NCI-H460 (cell line): Measurements from ENCODE around the gene EVI5L. TPM values are rescaled to one million over a fixed set of nuclear protein-coding genes. Genes with fewer than 3 reads are reported as not detected.
"Not testable (repeated sequence)": the region's sequence is repeated elsewhere in the genome, so short reads cannot be mapped to it uniquely, and the experiment has no call there.

ENCODE experiments used
- DNase-seq: peaks from one replicate; pipeline ENCODE4 v3.0.0-alpha.2; 2016; ENCODE audit warnings: low read depth; ENCODE audit errors: extremely low read depth
- total RNA-seq: library from RNA; depleted of rRNA; stranded (reverse); fragments of >200 nt; shearing (Covaris generic); gene quantifications from 2 replicates; pipeline ENCODE4 v1.2.3, GENCODE V29; 2014

The EVI5L gene
- total RNA-seq, 1 experiment from 2014 or later: 11.2 TPM

DNA sequence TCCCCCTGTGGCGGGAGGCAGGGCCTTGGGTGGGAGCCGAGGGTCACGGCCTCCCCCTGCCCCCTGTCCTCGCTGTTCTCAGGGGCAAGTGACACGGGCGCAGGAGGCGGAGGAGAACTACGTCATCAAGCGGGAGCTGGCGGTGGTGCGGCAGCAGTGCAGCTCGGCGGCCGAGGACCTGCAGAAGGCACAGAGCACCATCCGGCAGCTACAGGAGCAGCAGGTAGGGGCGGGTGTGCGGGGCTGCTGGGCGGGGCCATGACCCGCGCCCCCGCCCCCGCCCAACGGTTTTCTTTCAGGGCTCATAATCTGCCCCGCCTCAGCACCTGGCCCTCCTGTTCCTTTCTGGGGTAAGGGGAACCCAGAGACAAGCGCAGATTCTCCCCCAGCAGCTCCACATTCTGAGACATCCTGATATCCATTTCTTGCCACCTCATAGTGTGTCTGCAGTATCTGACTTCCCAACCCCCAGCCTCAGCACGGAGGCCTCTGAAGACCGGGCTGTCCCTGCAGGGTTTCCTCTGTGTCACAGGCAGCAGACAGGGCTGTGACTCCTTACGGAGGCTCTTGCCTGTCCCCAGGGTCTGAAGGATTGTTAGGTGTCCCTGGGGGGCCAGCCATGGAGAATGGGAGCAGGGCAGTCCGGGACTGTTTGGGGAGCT, 28.2 kb downstream of the EVI5L start:
- no peak for DNase-seq

DNA sequence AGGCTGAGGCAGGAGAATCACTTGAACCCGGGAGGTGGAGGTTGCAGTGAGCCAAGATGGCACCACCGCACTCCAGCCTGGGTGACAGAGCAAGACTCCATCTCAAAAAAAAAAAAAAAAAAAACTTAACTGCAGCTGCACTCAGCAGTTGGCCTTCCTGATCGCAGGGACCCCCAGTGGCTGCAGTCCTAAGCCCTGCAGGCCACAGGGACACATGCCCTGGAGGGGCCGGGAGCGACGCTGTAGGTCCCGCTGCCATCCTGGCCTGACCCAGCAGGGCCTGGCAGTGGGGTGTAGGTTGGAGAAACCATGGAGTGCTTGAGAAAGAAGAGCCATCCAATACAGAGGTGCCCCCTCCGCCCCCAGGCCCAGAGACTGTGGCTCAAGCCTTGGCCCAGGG, 29.1 kb downstream of the EVI5L start:
- DNase-seq: not testable (repeated sequence)

DNA sequence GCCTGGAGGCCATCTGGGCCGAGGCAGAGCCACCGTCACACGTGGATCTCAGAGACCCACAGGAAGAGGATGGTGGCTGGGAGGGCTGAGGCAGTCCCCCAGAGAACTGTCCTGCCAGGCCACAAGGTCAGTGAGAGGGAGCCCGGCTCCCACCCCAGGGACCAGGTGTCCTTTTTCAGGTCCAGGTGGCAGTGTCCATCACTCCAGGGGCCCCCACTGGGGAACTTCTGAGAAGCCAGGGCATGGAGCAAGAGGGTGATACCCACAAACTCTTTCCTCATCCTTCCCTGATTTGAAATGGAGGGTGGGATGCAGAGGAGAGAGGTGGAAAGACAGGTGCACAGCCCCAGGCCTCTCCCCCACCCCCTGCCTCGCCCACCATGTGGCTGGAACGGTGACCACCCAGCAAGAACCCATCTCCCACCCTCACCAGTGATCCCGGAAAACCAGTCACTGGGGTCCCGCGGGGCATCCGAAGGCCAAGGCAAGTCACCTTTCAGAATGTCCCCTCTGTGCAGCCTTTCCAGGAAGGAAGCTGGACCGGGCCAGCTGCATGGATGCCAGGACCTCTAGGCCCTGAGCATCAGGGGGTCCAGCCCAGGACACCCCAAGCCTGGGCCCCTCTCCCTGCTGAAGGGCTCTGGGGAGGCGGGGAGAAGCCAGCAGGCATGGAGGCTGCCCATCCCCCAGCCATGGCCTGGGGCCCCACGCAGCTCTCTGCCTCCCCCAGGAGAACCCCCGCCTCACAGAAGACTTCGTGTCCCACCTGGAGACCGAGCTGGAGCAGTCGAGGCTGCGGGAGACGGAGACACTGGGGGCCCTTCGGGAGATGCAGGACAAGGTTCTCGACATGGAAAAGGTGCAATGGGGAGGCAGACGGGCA, 30.1 kb downstream of the EVI5L start:
- no peak for DNase-seq

DNA sequence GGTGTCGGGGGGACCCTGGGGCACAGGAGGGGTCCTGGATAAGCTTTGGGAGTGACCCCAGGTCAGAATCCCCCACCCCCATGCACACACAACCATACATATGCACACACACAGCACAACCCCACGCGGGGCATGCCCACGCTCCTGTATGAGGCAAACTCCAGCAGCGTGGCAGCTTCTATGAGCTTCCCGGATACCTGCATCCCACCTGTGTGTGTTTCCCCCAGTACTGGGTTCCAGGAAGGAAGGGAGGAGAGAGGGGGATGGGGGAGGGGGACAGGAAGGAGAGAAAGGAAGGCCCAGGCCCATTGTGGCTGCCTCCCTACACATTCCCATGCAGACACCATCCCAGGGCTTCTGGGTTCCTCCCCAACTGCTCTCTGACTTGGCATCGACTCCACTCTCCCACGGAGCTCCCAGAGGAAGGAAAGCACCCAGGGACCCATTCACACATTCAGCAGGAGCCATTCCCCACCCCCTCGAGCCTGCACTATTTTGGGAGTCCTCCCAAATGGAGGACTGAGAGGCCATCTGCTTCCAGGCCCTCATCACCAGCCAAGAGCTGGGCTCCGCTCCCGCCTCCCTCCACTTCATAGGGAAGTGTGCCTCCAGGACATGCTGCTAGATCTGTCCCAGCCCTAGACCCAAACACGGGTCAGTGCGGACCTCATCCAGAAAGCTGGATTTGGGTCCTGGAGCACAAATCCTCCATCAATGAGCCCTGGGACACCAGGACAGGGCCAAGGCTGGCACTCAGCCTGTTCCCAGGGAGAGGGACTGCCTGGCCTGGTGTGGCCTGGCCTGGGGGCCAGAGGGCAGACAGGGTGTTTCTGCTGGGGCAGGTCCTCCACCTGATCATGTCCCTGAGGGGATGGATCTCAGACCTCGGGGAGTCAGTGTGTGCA, 30.9 kb downstream of the EVI5L start:
- no peak for DNase-seq

DNA sequence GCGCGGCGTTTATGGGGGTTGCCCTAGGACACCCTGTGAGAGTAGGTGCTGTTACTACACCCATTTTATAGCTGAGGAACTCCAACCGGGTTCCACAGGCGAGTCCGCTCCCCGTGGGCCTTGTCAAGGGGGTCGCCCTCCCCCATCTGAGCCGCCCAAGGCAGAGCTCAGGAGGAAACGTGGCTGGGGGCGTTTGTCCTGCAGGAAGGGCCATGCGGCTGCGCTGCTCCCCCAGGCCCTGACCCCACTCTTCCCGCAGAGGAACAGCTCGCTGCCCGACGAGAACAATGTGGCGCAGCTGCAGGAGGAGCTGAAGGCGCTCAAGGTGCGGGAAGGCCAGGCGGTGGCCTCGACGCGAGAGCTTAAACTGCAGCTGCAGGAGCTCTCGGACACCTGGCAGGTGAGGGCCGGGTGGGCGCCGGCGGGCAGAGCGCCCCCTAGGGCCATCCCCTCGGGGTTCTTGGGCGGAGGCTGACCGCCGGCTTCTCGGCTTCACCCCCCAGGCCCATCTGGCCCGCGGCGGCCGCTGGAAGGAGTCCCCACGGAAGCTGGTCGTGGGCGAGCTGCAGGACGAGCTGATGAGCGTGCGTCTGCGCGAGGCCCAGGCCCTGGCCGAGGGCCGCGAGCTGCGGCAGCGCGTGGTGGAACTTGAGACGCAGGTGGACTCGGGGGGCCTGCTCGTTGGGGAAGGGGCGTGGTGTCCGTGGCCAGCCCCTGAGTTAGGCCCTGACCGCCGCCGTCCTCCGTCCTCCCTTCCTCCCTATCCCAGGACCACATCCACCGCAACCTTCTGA, 31.8 kb downstream of the EVI5L start:
- no peak for DNase-seq

DNA sequence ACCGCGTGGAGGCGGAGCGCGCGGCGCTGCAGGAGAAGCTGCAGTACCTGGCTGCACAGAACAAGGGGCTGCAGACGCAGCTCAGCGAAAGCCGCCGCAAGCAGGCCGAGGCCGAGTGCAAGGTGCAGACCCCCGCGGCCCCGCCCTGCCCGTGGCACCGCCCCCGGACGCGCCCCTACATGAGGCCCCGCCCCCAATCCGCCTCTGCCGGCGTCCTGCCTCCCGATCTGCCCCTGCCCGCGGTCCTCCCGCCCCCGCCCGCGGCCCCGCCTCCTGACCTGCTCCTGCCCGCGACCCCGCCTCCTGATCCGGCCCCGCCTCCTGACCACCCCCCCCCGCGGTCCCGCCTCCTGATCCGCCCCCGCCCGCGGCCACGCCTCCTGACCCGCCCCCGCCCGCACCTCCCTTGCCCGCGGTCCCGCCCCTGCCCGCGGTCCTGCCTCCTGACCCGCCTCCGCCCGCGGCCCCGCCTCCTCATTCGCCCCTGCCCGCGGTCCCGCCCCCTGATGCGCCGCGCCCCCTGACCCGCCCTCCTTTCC, 32.5 kb downstream of the EVI5L start:
- no peak for DNase-seq

DNA sequence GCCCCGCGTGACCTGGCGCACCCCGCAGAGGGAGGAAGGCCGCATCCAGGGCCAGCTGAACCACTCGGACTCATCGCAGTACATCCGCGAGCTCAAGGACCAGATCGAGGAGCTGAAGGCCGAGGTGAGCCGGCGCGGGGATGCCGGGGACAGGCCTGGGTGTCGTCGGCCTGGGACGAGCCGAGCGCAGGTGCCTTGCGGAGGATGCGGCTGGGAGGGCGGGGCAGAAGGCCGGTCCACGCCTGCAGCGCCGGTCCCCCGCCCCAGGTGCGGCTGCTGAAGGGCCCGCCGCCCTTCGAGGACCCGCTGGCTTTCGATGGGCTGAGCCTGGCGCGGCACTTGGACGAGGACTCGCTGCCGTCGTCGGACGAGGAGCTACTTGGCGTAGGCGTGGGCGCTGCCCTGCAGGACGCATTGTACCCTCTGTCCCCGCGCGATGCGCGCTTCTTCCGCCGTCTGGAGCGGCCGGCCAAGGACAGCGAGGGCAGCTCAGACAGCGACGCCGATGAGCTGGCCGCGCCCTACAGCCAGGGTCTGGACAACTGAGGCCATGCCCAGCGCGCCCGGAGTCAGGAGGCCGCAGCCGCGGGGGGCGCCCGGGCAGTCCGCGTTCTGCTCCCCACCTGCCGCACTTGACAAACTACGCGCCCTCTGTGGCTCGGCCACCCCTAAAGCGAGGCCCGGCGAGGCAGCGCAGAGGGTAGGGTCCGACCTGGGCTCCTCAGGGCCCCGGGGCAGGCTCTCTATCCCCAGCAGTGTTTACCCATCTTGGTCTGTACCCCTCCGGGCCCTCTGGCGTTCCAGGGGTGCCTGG, 33.3 kb downstream of the EVI5L start:
- no peak for DNase-seq

DNA sequence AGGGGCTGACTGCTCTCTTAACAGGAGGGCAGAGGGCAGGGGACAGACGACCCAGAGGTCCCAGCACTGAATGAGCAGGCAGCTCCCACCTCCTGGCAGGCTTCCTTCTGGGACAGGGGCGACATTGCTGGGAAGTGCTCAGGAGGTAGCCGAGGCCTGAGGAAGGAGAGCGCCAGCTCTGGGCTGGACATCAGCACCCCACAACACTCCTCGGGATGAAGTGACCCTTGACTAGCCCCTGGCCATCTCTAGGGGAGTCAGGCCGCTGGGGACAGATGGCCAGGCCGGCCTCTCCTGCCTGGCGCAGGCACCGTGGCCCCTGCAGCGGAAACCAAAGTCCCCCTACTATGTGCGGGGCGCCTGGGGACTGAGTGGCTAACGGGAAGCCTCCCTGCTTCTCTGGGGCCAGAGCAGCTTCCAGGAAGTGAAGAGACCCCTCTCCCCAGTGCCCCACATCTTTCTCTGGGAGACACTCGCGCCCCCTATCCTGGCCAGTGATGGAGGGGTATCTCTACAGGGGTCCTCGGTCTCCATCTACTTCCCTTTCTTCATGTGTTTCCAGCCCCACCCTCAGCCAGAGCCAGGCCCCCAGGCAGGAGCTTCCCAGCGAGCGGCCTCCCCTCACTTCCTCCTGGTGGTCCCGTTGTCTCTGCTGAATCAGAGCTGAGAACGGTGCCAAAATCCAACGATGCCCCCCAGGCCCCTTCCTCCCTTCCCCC, 34.1 kb downstream of the EVI5L start:
- no peak for DNase-seq

DNA sequence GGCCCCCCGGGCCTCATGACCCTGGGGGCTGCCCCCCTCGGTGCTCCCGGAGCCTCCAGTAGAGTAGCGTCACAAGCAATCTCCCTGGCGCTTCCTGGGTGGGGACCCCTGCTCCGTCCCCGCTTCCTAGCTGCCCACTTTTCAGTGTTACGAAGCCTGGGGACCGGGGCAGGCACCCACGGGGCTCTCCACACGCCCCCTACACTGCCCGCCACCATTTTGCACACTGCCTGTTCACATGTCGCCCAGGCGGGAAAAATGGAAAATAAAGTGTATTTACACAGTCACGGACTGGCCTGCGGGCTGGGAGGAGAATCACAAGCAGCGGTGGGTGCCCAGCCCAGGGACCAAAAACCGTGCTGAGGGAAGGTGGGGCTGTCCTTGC, 34.7 kb downstream of the EVI5L start:
- DNase-seq: no peak

DNA sequence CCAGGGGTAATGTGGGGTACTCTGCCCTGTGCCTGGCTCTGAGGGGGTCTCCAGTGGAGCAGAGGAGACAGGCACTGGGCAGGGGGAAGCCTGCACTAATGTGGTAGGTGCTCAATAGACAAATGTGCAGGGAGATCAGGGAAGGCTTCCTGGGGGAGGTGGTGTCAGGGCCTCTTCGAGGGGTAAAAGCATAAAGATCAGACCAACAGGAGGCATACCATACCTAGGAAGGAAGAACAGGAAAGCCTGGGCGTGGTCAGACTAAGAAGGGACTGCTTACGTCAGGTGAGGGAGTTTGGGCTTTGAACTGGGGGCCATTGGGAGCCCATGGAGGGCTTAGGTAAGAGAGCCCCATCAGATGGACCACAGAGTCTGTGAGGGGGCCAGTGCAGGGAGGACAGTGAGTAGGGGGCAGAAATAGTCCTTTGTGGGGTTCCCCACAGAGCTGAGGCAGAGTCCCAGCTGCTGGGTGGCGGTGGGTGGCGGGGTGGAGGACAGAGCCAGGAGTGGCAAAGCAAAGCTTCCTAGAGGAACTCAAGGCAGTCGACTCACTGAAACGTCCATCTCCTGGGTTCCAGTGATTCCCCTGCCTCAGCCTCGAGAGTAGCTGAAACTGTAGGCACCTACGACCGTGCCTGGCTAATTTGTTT, 35.4 kb downstream of the EVI5L start:
- DNase-seq: no peak

DNA sequence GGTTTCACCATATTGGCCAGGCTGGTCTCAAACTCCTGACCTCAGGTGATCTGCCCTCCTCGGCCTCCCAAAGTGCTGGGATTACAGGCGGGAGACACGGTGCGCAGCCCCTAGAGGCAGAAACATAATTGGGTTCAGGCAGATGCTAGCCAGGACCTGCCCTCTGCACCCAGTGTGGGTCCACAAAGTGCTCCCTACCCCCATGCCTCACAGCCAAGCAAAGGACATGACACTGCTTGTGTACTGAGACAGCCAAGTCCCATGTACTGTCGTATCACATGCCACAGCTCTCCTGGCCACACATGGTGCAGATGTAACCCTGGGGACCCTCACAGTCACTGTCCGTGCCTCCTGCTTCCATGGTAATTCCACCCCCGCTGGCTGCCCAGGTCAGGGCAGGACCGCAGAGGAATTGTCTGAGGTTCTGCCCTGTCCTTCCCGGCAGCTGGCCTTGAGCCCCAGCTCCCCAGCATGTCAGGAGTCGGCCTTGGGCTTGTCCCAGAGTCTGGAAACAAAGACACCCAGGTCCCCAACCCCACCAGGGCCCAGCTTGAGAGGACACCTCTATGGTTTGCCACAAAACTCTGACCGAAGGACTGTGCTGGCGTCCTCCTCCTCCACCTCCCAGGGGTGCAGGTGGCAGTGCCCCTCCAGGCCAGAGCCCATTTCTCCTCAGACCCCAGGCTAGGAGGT, 36.5 kb downstream of the EVI5L start:
- DNase-seq: no peak

DNA sequence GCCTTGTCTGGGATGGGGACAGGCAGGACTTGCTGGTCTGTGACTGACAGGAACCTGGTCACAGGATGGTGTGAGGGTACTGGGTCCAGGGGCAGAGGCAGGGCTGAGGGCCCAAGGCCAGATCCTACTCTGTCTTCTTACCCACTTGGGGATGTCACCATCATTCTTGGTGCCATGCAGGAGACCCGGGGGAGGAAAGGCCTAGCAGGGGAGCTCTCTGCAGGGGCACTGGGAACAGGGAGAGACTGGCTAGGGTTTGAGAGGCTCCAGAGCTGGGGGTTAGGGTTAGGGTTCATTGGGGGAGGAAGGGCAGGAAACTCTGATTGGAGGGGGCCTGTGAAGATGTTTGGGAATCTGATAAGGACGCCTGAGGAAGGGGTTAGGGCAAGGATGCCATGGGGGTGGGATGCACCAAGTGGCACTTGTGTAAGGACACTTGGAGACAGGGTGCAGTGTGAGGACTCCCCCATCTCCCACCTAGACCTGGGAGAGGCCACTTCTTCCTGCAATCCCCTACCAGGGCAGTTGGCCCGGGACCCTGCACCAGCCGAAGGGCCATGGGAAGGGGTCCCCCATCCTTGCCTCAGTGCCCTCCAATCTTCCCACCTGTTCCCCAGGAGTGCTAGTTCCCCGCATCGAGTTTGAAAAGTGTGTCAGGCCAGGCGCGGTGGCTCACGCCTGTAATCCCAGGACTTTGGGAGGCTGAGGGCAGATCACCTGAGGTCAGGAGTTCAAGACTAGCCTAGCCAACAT, 37.2 kb downstream of the EVI5L start:
- DNase-seq: no peak

DNA sequence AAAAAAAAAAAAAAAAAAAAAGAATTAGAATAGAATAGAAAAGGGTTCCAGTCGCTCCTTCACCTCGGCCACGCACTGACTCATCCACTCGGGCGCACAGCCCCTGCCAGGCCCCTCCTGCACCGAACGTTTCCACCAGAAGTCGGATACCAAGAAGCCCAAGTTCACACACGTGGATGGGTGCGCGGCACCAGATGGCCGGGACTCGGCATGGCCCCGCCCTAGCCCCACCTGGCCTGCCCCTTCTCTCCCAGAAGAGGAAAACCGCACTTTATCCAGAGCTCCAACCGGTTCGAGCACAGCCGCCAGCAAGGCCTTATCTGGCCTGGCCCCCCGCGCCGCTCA, 38.3 kb downstream of the EVI5L start:
- no peak for DNase-seq

DNA sequence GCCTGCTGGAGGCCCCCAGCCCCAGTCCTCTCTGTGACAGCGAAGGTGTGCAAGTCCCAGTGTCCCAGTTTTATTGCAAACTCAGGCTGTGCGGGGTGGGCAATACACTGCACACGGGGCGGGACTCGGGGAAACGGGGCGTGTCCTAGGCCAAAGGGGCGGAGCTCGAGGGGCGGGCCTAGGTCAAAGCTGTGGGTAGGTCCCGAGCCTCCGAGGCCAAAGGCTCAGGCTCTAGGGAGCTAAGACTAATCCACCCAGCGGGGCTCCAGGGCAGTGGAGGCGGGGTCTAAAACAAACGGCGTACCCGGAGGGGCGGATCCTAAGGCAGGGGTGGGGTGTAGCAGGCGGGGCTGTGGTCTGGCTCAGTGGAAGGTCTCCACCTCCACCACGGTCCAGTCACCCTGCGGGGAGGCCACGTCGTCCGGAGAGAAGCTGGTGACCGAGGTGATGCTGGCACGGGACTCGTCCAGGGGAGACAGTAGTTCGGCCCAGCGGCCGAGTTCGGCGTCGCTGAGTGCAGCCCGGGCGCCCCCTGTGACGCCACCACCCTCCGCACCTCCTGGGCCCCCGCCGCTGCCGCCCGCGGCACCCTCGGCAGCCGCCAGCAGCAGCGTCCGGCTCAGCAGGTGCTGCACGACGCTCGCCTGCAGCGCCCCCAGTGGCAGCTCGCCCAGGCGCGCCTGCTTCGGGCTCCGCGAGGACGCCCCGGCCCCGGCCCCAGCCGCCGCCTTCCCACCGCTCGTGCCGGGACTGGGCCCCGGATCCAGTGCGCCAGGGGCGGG, 38.8 kb downstream of the EVI5L start:
- DNase-seq: peak; percentile 78

DNA sequence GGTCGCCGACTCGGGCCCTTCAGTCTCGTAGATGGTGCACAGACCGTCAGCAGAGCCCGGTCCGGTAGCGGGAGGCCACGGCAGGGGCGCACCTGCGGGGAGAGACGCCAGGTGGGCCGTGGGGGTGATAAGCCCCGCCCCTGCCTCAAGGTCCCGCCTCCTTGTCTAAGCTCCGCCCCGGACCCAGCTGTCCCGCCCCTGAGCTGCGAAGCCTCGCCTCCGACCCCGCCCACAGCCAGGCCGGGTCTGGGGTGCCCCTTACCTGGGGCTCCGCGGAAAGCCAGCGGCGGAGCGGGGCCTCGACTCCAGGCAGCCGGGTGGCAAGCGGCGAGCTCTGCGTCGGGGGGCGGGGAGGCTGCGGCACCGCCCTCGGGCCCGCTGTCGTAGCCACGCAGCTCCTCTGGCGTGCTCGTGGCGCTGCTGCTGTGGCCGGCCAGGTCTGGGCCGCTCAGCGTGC, 39.5 kb downstream of the EVI5L start:
- DNase-seq: peak; percentile 57

DNA sequence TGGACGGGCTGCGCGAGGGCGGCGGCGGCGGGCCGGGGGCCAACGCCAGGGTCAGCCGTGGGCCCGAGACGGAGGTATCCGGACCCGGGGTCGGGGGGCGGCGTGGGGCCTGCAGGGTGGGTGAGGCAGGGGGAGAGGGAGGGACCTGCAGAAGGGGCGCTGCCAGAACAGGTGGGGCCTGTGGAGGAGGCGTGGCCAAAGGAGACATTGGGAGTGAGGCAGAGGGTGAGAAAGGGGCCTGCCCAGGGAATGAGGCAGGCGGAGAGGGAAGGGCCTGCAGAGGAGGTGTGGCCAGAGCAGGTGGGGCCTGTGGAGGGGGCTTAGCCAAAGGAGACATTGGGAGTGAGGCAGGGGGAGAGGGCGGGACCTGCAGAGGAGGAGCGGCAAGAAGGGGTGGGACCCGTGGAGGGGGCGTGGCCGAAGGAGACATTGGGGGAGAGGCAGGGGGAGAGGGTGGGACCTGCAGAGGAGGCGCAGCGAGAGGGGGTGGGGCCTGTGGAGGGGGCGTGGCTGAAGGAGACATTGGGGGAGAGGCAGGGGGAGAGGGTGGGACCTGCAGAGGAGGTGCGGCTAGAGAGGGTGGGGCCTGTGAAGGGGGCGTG, 40.0 kb downstream of the EVI5L start:
- DNase-seq: peak; percentile 77
